K562 (cell line): ENCODE measurements around the gene RASL12. TPM values are rescaled to one million over a fixed set of nuclear protein-coding genes. Genes with fewer than 3 reads are reported as not detected.

Experiments
- ARID3B ChIP-seq: fragments of 250-450 bp; sonication (Bioruptor Pico); IDR thresholded peaks from 2 replicates; pipeline ENCODE4 v1.4.0; 2020; ENCODE audit warnings: borderline replicate concordance
- ETV5 ChIP-seq: sonication (generic); formaldehyde crosslinking; IDR thresholded peaks from 2 replicates; pipeline ENCODE4 v1.4.0; 2020; ENCODE audit warnings: low read depth, mild to moderate bottlenecking, missing genetic modification reagents
- GTF2A2 ChIP-seq: IDR thresholded peaks from 2 replicates; pipeline ENCODE4 v1.6.1; 2016; ENCODE audit warnings: mild to moderate bottlenecking, missing genetic modification characterization, missing compliant biosample characterization
- HLTF ChIP-seq: fragments of 450-650 bp; IDR thresholded peaks from 2 replicates; pipeline ENCODE4 v1.6.1; 2016
- HNRNPL ChIP-seq: fragments of 200-400 bp; formaldehyde crosslinking; IDR thresholded peaks from 2 replicates; pipeline ENCODE4 v1.6.1; 2017; ENCODE audit warnings: low read depth, mild to moderate bottlenecking, low read length
- POLR2AphosphoS5 ChIP-seq: IDR thresholded peaks from 2 replicates; pipeline ENCODE4 v1.6.1; 2011; ENCODE audit warnings: mild to moderate bottlenecking, low read depth, low read length, moderate library complexity; ENCODE audit not compliant: control insufficient read depth, insufficient read depth
- SAFB ChIP-seq: fragments of 200-400 bp; formaldehyde crosslinking; IDR thresholded peaks from 2 replicates; pipeline ENCODE4 v1.6.1; 2017; ENCODE audit warnings: low read depth, low read length, borderline replicate concordance
- ZNF445 ChIP-seq: fragments of 250-450 bp; sonication (Bioruptor Pico); IDR thresholded peaks from 2 replicates; pipeline ENCODE4 v1.4.0; 2020; ENCODE audit warnings: low read depth, mild to moderate bottlenecking, moderate library complexity
- ZNF644 ChIP-seq: fragments of 200-800 bp; sonication (Bioruptor generic); IDR thresholded peaks from 2 replicates; pipeline ENCODE4 v1.6.1; 2016; ENCODE audit warnings: low read depth, missing genetic modification characterization, missing compliant biosample characterization
- polyA plus RNA-seq, 8 experiments: library from polyadenylated mRNA; depleted of rRNA in 4 of 8; stranded (reverse) in 5 of 8; unstranded in 3 of 8; fragments of >200 nt; fragmentation: Nextera tagmentation in 2 of 8; fragmentation: Illumina TruSeq in 1 of 8; extraction: Ambion mirVana in 2 of 8; extraction: Trizol in 1 of 8; gene quantifications; 2 replicates each; pipeline versions ENCODE4 v1.2.1 to v1.2.3, GENCODE V29; 2011 to 2014; ENCODE audit warnings: inconsistent platforms in 1 of 8, missing spikeins in 1 of 8
- total RNA-seq, 7 experiments: library from RNA; depleted of rRNA in 6 of 7; stranded (reverse); fragments of >200 nt in 6 of 7; fragmentation: Illumina TruSeq in 2 of 7; extraction: Trizol in 2 of 7; gene quantifications; 2 replicates each; pipeline versions ENCODE4 v1.2.1 to v1.2.3, GENCODE V29; 2011 to 2021; ENCODE audit warnings: low replicate concordance in 1 of 7
- TF ChIP-seq, protein P1 (sequence below): fragments of 450-650 bp; IDR thresholded peaks from 2 replicates; pipeline ENCODE4 v1.6.1; 2016; ENCODE audit warnings: low read depth, mild to moderate bottlenecking, moderate library complexity
- TF ChIP-seq, protein P2 (sequence below): sonication (generic); formaldehyde crosslinking; IDR thresholded peaks from 2 replicates; pipeline ENCODE4 v1.8.1; 2022; ENCODE audit warnings: missing genetic modification reagents
- TF ChIP-seq, protein P3 (sequence below): fragments of 450-650 bp; IDR thresholded peaks from 2 replicates; pipeline ENCODE4 v1.6.1; 2017; ENCODE audit warnings: antibody characterized with exemption, mild to moderate bottlenecking
- TF ChIP-seq, protein P4 (sequence below), 2 experiments: fragments of 450-650 bp; IDR thresholded peaks; 2 replicates each; pipeline ENCODE4 v1.6.1; 2018; ENCODE audit warnings: mild to moderate bottlenecking in 2 of 2, low read depth in 1 of 2; ENCODE audit not compliant: partially characterized antibody in 2 of 2

The RASL12 gene
- total and polyA plus RNA-seq, 9 of the 15 experiments (the other 6 are each of a cell fraction or from before 2014, with no cell fraction given): not detected

DNA sequence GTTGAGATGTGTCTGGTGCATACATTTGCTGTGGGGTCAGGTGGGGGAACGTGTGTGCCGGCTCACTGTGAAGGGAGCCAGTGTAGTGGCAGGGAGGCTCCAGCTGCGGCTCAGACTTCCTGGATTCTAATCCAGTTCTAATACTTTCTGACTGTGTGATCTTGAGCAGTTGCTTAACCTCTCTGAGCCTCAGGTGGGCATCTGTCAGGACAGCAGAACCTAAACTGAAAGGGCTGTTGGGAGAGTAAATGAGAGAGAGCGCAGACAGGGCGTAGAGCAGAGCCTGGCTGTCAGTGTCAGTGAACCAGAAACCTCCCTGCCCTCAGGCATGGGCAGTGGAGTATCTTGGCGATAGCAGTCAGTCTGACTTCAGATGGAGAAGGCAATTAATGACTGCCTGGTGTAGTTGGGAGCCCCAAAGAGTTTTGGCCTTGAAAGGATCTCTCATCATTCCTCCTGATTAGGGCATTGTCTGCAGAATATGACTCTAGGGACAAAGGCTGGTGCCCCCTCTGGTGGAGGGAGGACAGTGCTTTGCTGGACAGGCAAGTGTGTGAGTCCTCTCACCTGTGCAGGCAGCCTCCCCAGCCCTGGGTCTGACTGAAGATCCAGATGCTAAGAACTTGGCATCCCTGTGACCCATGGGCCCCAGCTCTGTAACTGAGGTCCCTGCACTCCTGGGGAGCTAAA is 18.3 kb upstream of the RASL12 start (continued):
- TF ChIP-seq ETV5 (CRISPR knock-in tag) (no peak), ZNF644 (tag) (no peak), SAFB (no peak), GTF2A2 (tag) (no peak), ZNF445 (CRISPR knock-in tag) (no peak), HLTF (no peak), ARID3B (CRISPR knock-in tag) (no peak), HNRNPL (no peak), POLR2AphosphoS5 (no peak)
- TF ChIP-seq, protein P1, sequence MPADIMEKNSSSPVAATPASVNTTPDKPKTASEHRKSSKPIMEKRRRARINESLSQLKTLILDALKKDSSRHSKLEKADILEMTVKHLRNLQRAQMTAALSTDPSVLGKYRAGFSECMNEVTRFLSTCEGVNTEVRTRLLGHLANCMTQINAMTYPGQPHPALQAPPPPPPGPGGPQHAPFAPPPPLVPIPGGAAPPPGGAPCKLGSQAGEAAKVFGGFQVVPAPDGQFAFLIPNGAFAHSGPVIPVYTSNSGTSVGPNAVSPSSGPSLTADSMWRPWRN: no peak
- TF ChIP-seq, protein P2, sequence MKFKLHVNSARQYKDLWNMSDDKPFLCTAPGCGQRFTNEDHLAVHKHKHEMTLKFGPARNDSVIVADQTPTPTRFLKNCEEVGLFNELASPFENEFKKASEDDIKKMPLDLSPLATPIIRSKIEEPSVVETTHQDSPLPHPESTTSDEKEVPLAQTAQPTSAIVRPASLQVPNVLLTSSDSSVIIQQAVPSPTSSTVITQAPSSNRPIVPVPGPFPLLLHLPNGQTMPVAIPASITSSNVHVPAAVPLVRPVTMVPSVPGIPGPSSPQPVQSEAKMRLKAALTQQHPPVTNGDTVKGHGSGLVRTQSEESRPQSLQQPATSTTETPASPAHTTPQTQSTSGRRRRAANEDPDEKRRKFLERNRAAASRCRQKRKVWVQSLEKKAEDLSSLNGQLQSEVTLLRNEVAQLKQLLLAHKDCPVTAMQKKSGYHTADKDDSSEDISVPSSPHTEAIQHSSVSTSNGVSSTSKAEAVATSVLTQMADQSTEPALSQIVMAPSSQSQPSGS: no peak
- TF ChIP-seq, protein P3, sequence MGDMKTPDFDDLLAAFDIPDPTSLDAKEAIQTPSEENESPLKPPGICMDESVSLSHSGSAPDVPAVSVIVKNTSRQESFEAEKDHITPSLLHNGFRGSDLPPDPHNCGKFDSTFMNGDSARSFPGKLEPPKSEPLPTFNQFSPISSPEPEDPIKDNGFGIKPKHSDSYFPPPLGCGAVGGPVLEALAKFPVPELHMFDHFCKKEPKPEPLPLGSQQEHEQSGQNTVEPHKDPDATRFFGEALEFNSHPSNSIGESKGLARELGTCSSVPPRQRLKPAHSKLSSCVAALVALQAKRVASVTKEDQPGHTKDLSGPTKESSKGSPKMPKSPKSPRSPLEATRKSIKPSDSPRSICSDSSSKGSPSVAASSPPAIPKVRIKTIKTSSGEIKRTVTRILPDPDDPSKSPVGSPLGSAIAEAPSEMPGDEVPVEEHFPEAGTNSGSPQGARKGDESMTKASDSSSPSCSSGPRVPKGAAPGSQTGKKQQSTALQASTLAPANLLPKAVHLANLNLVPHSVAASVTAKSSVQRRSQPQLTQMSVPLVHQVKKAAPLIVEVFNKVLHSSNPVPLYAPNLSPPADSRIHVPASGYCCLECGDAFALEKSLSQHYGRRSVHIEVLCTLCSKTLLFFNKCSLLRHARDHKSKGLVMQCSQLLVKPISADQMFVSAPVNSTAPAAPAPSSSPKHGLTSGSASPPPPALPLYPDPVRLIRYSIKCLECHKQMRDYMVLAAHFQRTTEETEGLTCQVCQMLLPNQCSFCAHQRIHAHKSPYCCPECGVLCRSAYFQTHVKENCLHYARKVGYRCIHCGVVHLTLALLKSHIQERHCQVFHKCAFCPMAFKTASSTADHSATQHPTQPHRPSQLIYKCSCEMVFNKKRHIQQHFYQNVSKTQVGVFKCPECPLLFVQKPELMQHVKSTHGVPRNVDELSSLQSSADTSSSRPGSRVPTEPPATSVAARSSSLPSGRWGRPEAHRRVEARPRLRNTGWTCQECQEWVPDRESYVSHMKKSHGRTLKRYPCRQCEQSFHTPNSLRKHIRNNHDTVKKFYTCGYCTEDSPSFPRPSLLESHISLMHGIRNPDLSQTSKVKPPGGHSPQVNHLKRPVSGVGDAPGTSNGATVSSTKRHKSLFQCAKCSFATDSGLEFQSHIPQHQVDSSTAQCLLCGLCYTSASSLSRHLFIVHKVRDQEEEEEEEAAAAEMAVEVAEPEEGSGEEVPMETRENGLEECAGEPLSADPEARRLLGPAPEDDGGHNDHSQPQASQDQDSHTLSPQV: no peak
- TF ChIP-seq, protein P4, sequence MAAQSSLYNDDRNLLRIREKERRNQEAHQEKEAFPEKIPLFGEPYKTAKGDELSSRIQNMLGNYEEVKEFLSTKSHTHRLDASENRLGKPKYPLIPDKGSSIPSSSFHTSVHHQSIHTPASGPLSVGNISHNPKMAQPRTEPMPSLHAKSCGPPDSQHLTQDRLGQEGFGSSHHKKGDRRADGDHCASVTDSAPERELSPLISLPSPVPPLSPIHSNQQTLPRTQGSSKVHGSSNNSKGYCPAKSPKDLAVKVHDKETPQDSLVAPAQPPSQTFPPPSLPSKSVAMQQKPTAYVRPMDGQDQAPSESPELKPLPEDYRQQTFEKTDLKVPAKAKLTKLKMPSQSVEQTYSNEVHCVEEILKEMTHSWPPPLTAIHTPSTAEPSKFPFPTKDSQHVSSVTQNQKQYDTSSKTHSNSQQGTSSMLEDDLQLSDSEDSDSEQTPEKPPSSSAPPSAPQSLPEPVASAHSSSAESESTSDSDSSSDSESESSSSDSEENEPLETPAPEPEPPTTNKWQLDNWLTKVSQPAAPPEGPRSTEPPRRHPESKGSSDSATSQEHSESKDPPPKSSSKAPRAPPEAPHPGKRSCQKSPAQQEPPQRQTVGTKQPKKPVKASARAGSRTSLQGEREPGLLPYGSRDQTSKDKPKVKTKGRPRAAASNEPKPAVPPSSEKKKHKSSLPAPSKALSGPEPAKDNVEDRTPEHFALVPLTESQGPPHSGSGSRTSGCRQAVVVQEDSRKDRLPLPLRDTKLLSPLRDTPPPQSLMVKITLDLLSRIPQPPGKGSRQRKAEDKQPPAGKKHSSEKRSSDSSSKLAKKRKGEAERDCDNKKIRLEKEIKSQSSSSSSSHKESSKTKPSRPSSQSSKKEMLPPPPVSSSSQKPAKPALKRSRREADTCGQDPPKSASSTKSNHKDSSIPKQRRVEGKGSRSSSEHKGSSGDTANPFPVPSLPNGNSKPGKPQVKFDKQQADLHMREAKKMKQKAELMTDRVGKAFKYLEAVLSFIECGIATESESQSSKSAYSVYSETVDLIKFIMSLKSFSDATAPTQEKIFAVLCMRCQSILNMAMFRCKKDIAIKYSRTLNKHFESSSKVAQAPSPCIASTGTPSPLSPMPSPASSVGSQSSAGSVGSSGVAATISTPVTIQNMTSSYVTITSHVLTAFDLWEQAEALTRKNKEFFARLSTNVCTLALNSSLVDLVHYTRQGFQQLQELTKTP (IDR thresholded peaks at IDR 0.05; ENCODE audit: low read depth in 1 of 2, partially characterized antibody in 2 of 2): no peak
